Measurements from ENCODE around the gene FOXK2.
"Not testable (repeated sequence)": the region's sequence is repeated elsewhere in the genome, so short reads cannot be mapped to it uniquely, and the experiment has no call there.

FOXK2 gene

DNA sequence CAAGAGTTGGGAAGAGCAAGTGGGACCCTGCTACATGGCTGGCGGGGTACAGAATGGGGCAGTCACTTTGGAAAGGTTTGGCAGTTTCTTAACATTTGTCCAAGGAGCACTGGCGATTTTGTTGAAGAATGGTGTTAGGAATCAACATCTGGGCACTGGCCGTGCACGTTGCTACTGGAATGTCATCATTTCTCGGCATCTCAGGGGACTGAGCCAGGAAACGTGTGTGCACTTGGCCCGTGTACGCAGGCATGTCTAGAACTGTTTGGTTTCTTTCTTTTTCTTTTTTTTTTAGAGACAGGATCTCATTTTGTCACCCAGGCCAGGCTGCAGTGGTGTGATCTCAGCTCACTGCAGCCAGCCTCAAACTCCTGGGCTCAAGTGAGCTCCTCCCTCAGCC is 17.3 kb upstream of the FOXK2 start:
- Histone ChIP-seq H3K27ac (no peak overlapping the region), H3K9ac (ENCODE audit: insufficient read length) (no peak overlapping the region)
- TF ChIP-seq POLR2AphosphoS5 (IDR thresholded peaks at IDR 0.05; ENCODE audit: borderline replicate concordance, low read depth, low read length) = no peak
- no peak for TF ChIP-seq FOXP2 (optimal IDR thresholded peaks at IDR 0.05; ENCODE audit: control extremely low read depth, extremely low read length, insufficient read depth)
- TF ChIP-seq EZH2 (IDR thresholded peaks at IDR 0.05) = no peak

DNA sequence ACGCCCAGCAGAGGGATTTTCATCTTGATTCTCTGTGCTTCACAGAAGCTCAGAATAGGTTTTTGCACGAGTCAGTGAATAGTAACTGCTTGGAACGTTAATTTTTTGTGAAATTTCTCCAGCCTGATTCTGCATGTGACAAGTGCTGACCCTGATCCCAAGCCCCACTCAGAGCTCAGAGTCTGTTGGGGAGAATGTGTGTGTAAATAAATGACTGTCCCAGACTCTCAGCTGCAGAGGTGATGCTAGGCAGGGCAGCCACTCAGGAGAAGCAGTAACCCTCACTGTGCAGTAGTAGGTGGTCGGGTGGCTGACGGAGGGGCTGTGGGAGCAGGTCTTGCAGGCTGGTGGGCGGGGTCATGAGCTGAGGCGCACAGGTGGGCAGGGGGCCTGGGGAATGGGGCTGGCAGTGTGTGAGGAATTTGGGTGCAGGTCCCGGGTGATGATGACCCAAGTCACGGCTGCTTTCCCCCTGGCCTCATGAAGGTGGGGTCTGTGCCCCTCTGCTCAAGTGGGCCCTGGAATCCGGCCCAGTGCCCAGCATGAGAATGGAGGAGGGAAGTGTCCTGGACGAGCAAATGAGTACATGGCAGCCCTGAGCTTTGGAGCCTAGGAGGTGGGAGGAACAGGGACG is 16.3 kb upstream of the FOXK2 start:
- Histone ChIP-seq H3K9ac (ENCODE audit: insufficient read length) (no peak overlapping the region), H3K9me3 (ENCODE audit: low read depth, low read length) (no peaks in the 10 kb centered on the region), H3K4me3 (no peak overlapping the region), H3K27ac (no peak overlapping the region), H3K36me3 (ENCODE audit: insufficient read depth, low read length) (no peaks in the 10 kb centered on the region)
- TF ChIP-seq POLR2AphosphoS5 (IDR thresholded peaks at IDR 0.05; ENCODE audit: borderline replicate concordance, low read depth, low read length) = no peak
- no peak for TF ChIP-seq FOXP2 (optimal IDR thresholded peaks at IDR 0.05; ENCODE audit: control extremely low read depth, extremely low read length, insufficient read depth)
- no peak for TF ChIP-seq EZH2 (IDR thresholded peaks at IDR 0.05)
- DNase-seq (ENCODE audit: low read depth, low spot score) = no peak

More for the DNA sequence above, 17.3 kb upstream of the FOXK2 start:
- Histone ChIP-seq H3K9me3 (ENCODE audit: low read depth, low read length) (no peaks in the 10 kb centered on the region), H3K36me3 (ENCODE audit: insufficient read depth, low read length) (no peaks in the 10 kb centered on the region), H3K4me3 (no peak overlapping the region)
- DNase-seq (ENCODE audit: low read depth, low spot score) = no peak

DNA sequence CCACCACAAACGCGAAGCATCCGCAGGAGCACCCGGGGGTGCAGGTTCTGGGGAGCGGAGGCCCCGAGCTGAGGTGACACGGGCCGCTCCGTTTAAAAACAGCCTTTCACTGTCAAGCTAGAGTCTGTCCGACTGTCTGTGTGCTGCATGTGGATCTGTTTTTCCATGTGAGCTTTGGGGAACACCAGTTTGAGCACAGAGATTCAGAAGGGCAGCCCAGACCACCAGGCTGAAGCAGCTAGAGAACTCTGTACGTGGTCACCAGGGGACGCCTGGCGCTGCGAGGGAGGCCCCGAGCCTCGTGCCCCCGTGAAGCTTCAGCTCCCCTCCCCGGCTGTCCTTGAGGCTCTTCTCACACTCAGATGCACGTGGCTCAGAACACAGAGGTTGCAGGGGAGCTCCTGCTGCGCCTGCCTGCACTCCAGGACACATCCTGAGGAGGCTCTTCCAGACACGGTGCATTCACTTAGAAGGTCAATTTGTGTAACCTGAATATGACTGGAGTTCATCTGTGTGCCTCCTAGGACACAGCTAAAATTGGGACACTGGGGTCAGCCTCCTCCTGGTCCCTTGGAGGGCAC is 15.7 kb upstream of the FOXK2 start:
- no peak overlapping the region for H3K27ac ChIP-seq
- DNase-seq (ENCODE audit: low read depth, low spot score) = no peak
- H3K9me3 ChIP-seq (ENCODE audit: low read depth, low read length) = no peaks in the 10 kb centered on the region
- H3K36me3 ChIP-seq (ENCODE audit: insufficient read depth, low read length) = no peaks in the 10 kb centered on the region
- no peak for TF ChIP-seq EZH2 (IDR thresholded peaks at IDR 0.05)
- TF ChIP-seq POLR2AphosphoS5 (IDR thresholded peaks at IDR 0.05; ENCODE audit: borderline replicate concordance, low read depth, low read length) = no peak
- TF ChIP-seq FOXP2 (optimal IDR thresholded peaks at IDR 0.05; ENCODE audit: control extremely low read depth, extremely low read length, insufficient read depth) = no peak
- no peak overlapping the region for H3K4me3 ChIP-seq
- no peak overlapping the region for H3K9ac ChIP-seq (ENCODE audit: insufficient read length)

DNA sequence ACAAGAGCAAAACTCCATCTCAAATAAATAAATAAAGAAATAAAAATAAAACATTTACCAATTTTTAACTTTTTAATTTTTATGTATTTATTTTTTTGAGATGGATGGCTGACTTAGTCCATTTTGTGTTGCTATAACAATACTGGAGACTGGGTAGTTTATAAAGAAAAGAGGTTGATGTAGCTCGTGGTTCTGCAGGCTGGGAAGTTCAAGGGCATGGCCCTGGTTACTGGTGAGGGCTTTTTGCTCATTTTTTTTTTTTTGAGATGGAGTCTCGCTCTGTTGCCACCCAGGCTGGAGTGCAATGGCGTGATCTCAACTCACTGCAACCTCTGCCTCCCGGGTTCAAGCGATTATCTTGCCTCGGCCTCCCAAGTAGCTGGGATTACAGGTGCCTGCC is 14.2 kb upstream of the FOXK2 start:
- no peak overlapping the region for H3K4me3 ChIP-seq
- H3K9ac ChIP-seq (ENCODE audit: insufficient read length) = no peak overlapping the region
- TF ChIP-seq EZH2 (IDR thresholded peaks at IDR 0.05) (no peak), FOXP2 (optimal IDR thresholded peaks at IDR 0.05; ENCODE audit: control extremely low read depth, extremely low read length, insufficient read depth) (no peak), POLR2AphosphoS5 (IDR thresholded peaks at IDR 0.05; ENCODE audit: borderline replicate concordance, low read depth, low read length) (no peak)
- no peak overlapping the region for H3K27ac ChIP-seq
- H3K36me3 ChIP-seq (ENCODE audit: insufficient read depth, low read length) = no peaks in the 10 kb centered on the region
- no peak for DNase-seq (ENCODE audit: low read depth, low spot score)
- no peaks in the 10 kb centered on the region for H3K9me3 ChIP-seq (ENCODE audit: low read depth, low read length)

DNA sequence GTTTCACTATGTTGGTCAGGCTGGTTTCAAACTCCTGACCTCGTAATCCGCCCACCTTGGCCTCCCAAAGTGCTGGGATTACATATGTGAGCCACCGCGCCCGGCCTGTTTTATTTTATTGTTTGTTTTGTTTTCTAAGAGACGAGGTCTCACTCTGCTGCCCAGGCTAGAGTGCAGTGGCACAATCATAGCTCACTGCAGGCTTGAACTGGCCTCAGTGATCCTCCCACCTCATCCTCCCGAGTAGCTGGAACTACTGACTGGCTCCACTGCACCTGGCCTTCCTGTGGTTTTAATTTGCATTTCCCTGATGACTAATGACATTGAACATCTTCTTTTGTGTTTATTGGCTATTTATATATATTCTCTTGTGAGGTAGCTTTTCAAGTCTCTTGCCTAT is 13.1 kb upstream of the FOXK2 start:
- H3K36me3 ChIP-seq (ENCODE audit: insufficient read depth, low read length); H3K27ac ChIP-seq; DNase-seq (ENCODE audit: low read depth, low spot score); H3K4me3 ChIP-seq; H3K9ac ChIP-seq (ENCODE audit: insufficient read length); H3K9me3 ChIP-seq (ENCODE audit: low read depth, low read length): not testable (repeated sequence)

DNA sequence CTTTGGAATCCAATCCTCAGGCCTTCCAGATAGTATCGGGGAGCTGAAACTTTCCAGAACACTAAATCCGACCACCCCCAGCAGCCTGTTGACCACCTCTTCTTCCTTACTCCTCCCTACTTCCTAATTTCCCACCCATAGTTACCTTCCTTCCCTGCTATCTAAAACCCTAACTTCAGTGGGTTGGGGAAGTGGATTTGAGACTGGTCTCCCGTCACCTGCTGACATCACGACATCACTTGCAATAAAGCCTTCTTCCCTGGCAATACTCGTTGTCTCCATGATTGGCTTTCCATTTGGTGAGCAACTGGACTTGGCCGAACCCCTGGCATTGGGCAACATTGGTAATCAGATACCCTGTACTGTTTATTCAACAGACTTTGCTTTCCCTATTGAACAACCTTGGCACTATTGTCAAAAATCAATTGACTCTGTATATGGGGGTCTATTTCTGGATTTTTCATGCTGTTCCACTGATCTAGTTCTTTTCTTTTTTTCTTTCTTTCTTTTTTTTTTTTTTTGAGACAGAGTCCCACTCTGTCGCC is 11.8 kb upstream of the FOXK2 start:
- Histone ChIP-seq H3K9me3 (ENCODE audit: low read depth, low read length) (no peaks in the 10 kb centered on the region), H3K27ac (no peak overlapping the region), H3K9ac (ENCODE audit: insufficient read length) (no peak overlapping the region), H3K4me3 (no peak overlapping the region), H3K36me3 (ENCODE audit: insufficient read depth, low read length) (no peaks in the 10 kb centered on the region)
- no peak for TF ChIP-seq FOXP2 (optimal IDR thresholded peaks at IDR 0.05; ENCODE audit: control extremely low read depth, extremely low read length, insufficient read depth)
- TF ChIP-seq EZH2 (IDR thresholded peaks at IDR 0.05) = no peak
- TF ChIP-seq POLR2AphosphoS5 (IDR thresholded peaks at IDR 0.05; ENCODE audit: borderline replicate concordance, low read depth, low read length) = no peak
- no peak for DNase-seq (ENCODE audit: low read depth, low spot score)

DNA sequence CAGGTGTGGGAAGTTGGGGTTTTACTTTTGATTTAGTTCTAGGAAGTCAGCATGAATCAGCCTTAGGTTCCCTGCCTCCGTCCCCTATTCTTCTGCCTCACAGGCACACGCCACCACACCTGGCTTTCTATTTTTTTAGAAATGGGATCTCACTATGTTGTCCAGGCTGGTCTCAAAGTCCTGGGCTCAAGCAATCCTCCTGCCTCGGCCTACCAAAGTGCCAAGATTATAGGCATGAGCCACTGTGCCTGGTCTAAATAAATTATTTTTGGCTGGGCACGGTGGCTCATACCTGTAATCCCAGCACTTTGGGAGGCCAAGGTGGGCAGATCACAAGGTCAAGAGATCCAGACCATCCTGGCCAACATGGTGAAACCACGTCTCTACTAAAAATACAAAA is 7.9 kb upstream of the FOXK2 start:
- H3K4me3 ChIP-seq; H3K36me3 ChIP-seq (ENCODE audit: insufficient read depth, low read length); H3K9me3 ChIP-seq (ENCODE audit: low read depth, low read length); H3K9ac ChIP-seq (ENCODE audit: insufficient read length); H3K27ac ChIP-seq; DNase-seq (ENCODE audit: low read depth, low spot score): not testable (repeated sequence)

DNA sequence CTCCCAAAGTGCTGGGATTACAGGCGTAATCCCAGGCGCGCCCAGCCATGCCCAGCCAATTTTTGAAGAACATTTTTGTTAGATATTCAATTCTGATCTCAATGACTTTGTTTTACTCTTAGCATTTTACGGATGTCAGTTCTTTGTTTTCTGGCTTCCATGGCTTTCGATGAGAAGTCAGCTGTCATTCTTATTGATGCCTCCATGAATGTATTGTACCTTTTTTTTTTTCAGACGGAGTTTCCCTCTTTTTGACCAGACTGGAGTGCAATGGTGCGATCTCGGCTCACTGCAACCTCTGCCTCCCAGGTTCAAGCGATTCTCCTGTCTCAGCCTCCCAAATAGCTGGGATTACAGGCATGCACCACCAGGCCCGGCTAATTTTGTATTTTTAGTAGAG is 5.7 kb upstream of the FOXK2 start:
- H3K4me3 ChIP-seq; H3K36me3 ChIP-seq (ENCODE audit: insufficient read depth, low read length); H3K9me3 ChIP-seq (ENCODE audit: low read depth, low read length); DNase-seq (ENCODE audit: low read depth, low spot score); H3K27ac ChIP-seq; H3K9ac ChIP-seq (ENCODE audit: insufficient read length): not testable (repeated sequence)

DNA sequence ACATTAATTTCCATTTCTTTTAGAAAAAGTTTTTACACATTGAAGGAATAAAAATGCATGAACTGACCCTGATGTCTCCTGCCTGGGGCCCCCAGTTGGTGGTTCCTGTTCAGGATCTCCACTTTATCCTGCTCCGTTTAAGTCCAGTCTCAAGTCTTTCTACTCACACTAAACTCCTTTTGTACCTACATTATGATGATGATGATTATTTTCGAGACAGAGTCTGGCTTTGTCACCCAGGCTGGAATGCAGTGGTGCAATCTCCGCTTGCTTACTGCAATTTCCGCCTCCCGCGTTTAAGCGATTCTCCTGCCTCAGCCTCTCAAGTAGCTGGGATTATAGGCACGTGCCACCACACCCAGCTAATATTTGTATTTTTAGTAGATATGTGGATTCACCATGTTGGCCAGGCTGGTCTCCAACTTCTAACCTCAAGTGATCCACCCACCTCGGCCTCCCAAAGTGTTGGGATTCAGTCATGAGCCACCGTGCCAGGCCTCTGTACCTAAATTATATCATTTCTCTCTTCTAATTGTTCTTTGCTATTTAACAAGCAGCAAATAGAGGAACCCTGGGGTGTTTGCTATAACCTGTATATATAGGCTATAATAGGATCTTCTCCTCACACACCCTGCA is 2.2 kb upstream of the FOXK2 start:
- Histone ChIP-seq H3K27ac (no peak overlapping the region), H3K9me3 (ENCODE audit: low read depth, low read length) (no peaks in the 10 kb centered on the region), H3K4me3 (no peak overlapping the region), H3K9ac (ENCODE audit: insufficient read length) (no peak overlapping the region), H3K36me3 (ENCODE audit: insufficient read depth, low read length) (no peaks in the 10 kb centered on the region)
- DNase-seq (ENCODE audit: low read depth, low spot score) = no peak
- TF ChIP-seq FOXP2 (optimal IDR thresholded peaks at IDR 0.05; ENCODE audit: control extremely low read depth, extremely low read length, insufficient read depth) (no peak), POLR2AphosphoS5 (IDR thresholded peaks at IDR 0.05; ENCODE audit: borderline replicate concordance, low read depth, low read length) (no peak), EZH2 (IDR thresholded peaks at IDR 0.05) (no peak)
